Esophagus squamous epithelium (tissue), 4 donors: ENCODE data around the gene IL1RAPL2.

ENCODE experiments used
- CTCF ChIP-seq, 6 experiments: fragments of 450-650 bp in 4 of 6; fragments of 200-600 bp in 2 of 6; sonication (generic) in 2 of 6; IDR thresholded peaks; one replicate each; pipeline ENCODE4 v1.5.1; 2016 to 2019; ENCODE audit warnings: antibody characterized with exemption in 6 of 6, mild to moderate bottlenecking in 4 of 6, moderate library complexity in 4 of 6
- POLR2A ChIP-seq, 4 donors: fragments of 450-650 bp; IDR thresholded peaks; one replicate each; pipeline ENCODE4 v1.6.1; 2017; ENCODE audit warnings: antibody characterized with exemption in 4 of 4, mild to moderate bottlenecking in 4 of 4, moderate library complexity in 3 of 4

DNA sequence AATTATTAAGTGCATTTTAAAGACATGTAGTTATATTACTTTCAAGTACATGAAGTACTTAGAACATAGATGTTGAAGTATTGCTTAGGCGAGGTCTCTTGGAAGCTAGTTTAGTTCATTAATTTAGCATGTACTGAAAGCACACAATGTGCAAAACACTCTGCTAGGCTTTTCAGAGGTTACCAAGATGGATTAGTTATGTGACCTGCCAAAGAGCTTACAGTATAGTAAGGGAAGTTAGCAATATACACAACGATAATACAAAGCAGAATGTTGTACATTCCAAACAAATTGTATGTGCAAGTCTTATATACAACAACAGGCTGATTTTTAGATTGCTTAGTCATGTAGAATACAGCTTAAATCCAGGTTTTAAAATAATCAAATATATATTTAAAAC, 1137.9 kb downstream of the IL1RAPL2 start:
- TF ChIP-seq CTCF (IDR thresholded peaks at IDR 0.05) (no peak), POLR2A (IDR thresholded peaks at IDR 0.05) (no peak)
